ENCODE results near the gene WASF2.
"Not testable (repeated sequence)": the region's sequence is repeated elsewhere in the genome, so short reads cannot be mapped to it uniquely, and the experiment has no call there.

The WASF2 gene

GRCh38 chr1:27521861-27522431, 32.0 kb upstream of the WASF2 start:
- DNase-seq, result no peak

GRCh38 chr1:27521336-27521831, 31.4 kb upstream of the WASF2 start:
- peak; percentile 75 for DNase-seq

GRCh38 chr1:27520651-27521050, 30.7 kb upstream of the WASF2 start:
- DNase-seq, result no peak

- no peak for DNase-seq
Measured at GRCh38 chr1:27519331-27520258, 29.6 kb upstream of the WASF2 start.

- no peak for DNase-seq
Measured at GRCh38 chr1:27518808-27519207, 28.8 kb upstream of the WASF2 start.

- no peak for DNase-seq
Measured at GRCh38 chr1:27517907-27518718, 28.1 kb upstream of the WASF2 start.

GRCh38 chr1:27517301-27517700, 27.3 kb upstream of the WASF2 start:
- DNase-seq, result no peak

- no peak for DNase-seq
Measured at GRCh38 chr1:27515626-27516025, 25.7 kb upstream of the WASF2 start.

GRCh38 chr1:27513958-27514357, 24.0 kb upstream of the WASF2 start:
- DNase-seq, result peak; percentile 73

GRCh38 chr1:27513528-27513927, 23.6 kb upstream of the WASF2 start:
- no peak for DNase-seq

GRCh38 chr1:27509127-27510080, 19.4 kb upstream of the WASF2 start:
- no peak for DNase-seq

GRCh38 chr1:27507960-27508665, 18.1 kb upstream of the WASF2 start:
- no peak for DNase-seq

GRCh38 chr1:27506703-27507102, 16.7 kb upstream of the WASF2 start:
- DNase-seq, result no peak

- no peak for DNase-seq
Measured at GRCh38 chr1:27505420-27505680, 15.4 kb upstream of the WASF2 start.

- peak; percentile 94 for DNase-seq
Measured at GRCh38 chr1:27504588-27505419, 14.8 kb upstream of the WASF2 start.

GRCh38 chr1:27503844-27504587, 14.0 kb upstream of the WASF2 start:
- no peak for DNase-seq

GRCh38 chr1:27503033-27503432, 13.1 kb upstream of the WASF2 start:
- DNase-seq, result no peak

- DNase-seq, result not testable (repeated sequence)
Measured at GRCh38 chr1:27501159-27501558, 11.2 kb upstream of the WASF2 start.

GRCh38 chr1:27499142-27499541, 9.2 kb upstream of the WASF2 start:
- no peak for DNase-seq

GRCh38 chr1:27496604-27497155, 6.7 kb upstream of the WASF2 start:
- DNase-seq, result peak; percentile 73

Data from left hindlimb (tissue), 1 donor.